NOMO-1 (cell line): Measurements from ENCODE around the gene MYRFL.
"Not testable (repeated sequence)": the region's sequence is repeated elsewhere in the genome, so short reads cannot be mapped to it uniquely, and the experiment has no call there.

ENCODE experiments used
- DNase-seq, 2 experiments: peaks; one replicate each; lab custom pipeline; 2025; ENCODE audit not compliant: unreplicated experiment in 2 of 2; lab: John Stamatoyannopoulos, UW

MYRFL gene

DNA sequence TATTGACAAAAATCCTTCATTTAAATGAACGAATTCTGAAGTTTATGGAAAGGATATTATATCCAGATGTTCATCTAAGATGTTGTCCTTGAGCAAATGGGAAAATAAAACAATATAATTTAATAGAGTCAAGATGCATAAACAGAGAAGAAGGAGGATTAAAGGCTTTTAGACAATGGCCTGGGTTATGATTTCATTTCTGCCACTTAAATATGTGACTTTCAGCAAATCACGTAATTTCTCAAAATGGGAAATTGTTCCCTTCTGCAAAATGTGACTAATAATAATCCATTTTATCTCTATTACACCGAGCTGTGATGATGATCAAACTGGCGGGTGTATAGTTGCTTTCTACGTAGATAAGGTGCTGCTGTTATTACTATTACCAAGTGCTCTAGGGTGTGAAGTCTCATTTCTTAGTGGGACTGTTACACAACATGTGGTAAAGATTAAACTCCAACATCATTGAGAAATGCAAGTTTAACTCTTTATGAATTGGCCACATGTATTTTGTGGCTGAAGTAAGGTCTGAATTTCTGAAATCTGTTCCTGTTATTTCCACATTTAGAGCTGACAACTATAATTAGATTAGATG, 157.0 kb downstream of the MYRFL start:
- peak; percentile 49 to 83 for DNase-seq

DNA sequence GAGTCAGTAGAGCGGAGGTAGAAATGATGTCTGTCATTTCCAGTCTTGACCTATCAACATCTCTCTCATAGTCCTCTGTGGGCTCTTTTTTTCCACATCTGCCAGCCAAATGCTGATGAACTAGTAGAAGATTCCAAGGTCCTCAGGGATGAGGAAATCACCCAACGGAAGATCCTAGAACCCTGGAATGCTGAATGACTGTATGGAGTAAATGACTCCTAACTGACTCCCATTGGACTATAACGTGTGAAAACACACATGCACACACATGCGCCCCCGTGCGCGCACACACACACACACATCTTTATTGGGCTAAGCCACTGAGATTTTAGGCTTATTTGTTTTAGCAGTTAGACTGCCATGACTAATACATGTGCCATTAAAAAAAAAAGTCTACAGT, 159.2 kb downstream of the MYRFL start:
- DNase-seq: no peak

DNA sequence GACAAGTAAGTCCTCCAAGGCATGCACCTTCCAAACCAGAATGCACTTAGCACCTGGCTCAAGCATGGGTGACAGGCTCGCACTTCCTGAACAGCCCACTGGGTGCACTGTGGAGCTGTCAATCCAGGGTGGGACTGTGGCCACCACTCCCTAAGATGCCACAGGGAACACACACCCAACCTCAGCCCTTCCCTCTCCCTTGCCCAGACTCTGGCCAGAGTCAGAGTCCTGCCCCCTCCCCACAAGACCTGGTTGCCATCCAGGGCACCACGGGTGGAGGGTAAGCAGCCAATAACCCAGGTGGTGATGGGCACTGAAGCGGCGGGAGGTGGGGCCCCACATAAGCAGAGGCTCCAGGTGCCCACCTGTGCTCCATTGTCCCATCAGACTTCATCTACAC, 160.6 kb downstream of the MYRFL start:
- no peak for DNase-seq

- peak in 1 of 2 experiments; percentile 12 for DNase-seq
These were observed 161.1 kb downstream of the MYRFL start for GRCh38 chr12:69986114-69986513.

- peak in 1 of 2 experiments; percentile 22 for DNase-seq
These were observed 162.6 kb downstream of the MYRFL start for GRCh38 chr12:69987579-69988091.

DNA sequence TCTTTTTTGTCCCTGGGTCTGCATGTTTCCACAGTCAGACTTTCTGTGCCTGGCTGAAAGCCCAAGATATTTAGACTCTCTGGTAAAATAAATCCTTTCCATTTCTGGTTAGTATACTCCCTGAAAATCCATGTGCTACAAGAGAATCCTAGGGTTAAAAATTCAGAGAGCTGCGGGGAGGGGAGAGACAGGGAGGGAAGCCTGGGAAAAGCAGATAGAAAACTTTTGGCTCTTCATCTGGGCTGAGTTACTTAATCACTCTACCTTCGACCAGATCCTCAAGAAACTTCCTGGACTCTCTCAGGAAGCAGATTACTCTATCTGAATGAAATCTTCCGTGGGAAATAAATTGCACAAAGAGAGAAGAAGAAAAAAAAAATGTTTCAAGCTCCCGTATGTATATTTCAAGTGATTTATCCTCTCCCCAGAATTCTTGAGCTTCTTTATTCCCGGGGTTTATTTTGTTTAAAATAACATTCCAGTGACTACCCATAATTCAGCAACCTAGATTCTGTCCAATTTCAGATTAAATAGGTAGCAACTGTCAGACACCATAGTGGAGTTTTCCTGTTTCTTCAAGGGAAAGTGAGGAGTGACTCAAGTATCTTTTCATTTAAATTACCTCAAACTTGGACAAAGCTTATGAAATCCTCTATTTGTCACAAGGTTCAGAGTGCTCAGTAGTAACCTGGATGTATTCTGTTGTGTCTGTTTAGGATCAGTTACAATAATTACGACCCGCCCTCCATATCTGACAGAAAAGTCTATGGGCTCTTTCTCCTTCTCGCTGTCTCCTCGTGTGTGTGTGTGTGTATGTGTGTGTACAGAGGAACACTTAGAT, 163.7 kb downstream of the MYRFL start:
- no peak for DNase-seq

- DNase-seq: no peak
These were observed 166.8 kb downstream of the MYRFL start for GRCh38 chr12:69991690-69992288.

DNA sequence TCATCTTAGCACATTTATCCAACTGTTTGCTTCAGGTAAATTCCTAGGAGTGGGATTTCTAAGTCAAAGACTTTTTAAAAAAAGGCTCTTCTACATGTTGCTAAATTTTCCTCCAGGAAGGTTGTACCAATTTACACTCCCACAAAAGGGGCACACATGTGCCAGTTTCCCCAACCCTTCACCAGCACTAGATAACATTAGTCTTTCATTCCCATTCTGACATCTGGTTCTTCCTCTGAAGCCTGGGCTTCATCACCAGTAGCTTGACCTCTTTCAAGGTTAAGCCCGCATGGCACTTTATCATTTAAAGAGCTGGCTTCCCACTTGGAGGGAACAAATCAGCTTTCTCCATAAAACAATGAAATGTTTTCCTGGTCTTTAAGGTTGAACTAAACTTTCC, 168.4 kb downstream of the MYRFL start:
- no peak for DNase-seq

DNA sequence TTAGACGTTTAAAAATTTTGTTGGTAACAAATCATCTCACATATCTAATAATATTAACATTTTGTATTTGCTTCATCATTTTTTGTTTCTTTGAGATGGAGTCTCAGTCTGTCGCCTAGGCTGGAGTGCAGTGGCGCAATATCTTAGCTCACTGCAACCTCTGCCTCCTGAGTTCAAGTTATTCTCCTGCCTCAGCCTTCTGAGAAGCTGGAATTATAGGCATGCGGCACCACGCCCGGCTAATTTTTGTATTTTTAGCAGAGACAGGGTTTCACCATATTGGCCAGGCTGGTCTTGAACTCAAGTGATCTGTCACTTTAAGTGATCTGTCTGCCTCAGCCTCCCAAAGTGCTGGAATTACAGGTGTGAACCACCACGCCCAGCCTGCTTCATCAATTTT, 169.1 kb downstream of the MYRFL start:
- DNase-seq: not testable (repeated sequence)

GRCh38 chr12:69994724-69995173, 169.7 kb downstream of the MYRFL start:
- DNase-seq: no peak

DNA sequence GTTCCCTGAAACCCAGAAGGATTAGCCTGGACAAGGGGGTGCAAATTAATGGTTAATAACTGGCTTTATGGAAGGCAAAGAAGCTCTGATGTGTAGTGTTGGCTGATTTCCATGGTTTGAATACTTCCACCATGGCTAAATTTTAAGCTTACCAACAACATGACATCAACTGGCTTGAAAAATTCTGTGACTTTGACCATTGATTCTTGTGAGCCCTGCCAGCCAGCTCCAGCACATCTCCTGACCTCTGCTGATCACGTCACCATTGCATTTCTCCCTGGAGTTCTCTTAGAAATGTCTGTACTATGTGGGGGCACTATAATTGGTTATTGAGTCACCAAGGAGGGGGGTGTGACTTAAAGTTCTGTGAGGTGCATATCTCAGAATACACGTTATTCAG, 171.2 kb downstream of the MYRFL start:
- DNase-seq: no peak

- DNase-seq: no peak
These were observed 171.7 kb downstream of the MYRFL start for GRCh38 chr12:69996722-69997121.

DNA sequence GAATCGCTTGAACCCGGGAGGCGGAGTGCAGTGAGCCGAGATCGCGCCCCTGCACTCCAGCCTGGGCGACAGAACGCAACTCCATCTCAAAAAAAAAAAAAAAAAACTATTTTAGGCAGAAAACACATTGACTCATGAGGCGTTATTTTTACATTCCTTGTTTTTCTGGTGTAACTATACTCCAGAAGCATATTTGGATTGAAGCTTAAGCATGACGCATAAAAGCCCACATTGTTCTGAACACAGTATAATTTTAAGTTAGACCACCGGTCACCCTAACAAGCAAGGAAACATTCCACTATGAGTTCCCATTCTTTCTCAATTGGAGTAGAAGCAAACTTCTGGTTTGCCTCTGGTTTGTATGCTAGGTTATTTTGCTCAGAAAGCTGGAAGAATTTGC, 173.0 kb downstream of the MYRFL start:
- no peak for DNase-seq

GRCh38 chr12:69998922-69999321, 173.9 kb downstream of the MYRFL start:
- DNase-seq: no peak

GRCh38 chr12:69999561-69999960, 174.5 kb downstream of the MYRFL start:
- no peak for DNase-seq

DNA sequence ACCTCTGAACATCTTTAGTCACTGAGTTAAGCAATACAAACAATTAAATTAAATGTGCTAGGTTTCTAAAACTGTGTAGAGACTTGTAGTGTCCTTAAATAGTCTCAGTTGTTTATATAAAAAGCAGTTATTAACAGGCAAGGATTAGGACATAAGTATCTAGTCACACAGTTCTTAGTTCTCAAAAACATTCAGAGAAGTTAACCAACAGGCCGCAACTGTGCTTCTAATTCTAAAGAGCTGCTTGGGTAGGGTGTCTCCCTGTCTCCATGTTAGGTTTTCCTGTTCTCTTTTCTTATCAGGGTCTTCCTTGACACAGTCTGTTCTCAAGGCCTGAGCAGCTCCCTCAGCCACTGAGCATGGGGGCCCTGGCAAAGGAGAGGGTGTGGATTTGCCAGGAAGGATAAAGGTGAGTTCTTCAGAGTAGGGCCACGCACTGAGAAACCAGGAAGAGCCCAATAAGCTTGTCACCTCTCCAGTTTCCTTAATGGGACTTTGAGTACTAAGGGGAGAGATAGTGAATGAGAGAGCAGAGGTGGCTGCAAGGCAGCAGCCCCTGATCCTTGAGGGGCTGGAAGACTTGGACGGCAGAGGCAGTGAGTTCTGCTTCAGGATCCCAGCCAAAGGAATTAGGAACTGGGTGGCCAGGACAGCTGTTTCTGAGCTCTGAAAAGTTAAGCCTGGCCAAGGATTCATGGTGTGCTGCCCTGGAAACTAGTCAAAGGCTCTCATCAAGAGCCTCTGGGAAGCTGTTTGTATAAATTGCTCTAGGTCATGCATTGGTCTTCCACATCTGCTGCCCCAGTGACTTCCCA, 177.3 kb downstream of the MYRFL start:
- DNase-seq: no peak

GRCh38 chr12:70002912-70003255, 177.9 kb downstream of the MYRFL start:
- DNase-seq: no peak

GRCh38 chr12:70005864-70006618, 181.0 kb downstream of the MYRFL start:
- DNase-seq: no peak

- DNase-seq: no peak
These were observed 181.6 kb downstream of the MYRFL start for GRCh38 chr12:70006619-70006973.

GRCh38 chr12:70007687-70008086, 182.7 kb downstream of the MYRFL start:
- no peak for DNase-seq
